ENCODE measurements around the gene MAPK11. TPM values are rescaled to one million over a fixed set of nuclear protein-coding genes. Genes with fewer than 3 reads are reported as not detected.

MAPK11 gene
- polyA plus RNA-seq, 3 donors: 0.81 TPM; not detected in 2

DNA sequence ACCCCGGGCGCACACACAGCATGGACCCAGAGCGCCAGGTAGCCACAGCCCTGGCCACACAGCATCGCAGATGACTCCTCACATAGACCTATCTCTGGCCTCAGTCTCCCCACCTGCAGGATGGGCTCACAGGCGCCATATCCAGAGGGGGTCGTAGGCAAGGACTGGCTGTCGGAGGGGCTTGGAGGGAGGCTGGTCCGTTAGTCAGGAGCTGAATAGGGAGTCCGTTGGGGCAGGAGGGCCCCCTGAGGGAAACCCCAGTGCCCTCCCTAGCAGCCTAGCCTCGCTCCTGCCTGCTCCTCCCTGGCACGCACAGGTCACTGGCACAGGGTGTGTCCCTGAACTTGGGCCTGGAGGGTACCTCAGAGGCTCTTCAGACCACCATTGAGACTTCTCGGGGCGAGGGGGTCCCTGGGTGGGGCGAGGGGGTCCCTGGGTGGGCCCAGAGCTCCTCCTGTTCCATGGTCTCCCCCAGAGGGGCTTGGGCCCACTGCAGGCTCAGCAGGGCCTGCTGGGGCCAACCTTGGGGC lies 35.3 kb upstream of the MAPK11 start:
- Mint-ChIP-seq H3K27ac (peak overlapping the region; percentile 97 to 100 (median 100)), H3K27me3 (ENCODE audit: low read depth in 3 of 3) (peaks cover 0 to 2% (median 1%) of the 10 kb centered on the region in 3 donors), H3K9me3 (peaks cover 0 to 2% (median 0%) of the 10 kb centered on the region in 7 donors), H3K4me3 (peak overlapping the region; percentile 96), H3K36me3 (peaks cover 8 to 23% of the 10 kb centered on the region in 2 donors), H3K4me1 (peaks cover 64% of the 10 kb centered on the region)
- H3K9ac ChIP-seq (ENCODE audit: insufficient read depth, low read length, poor library complexity, severe bottlenecking): peak overlapping the region; percentile 94
- peak in 1 of 3 donors; percentile 69 for DNase-seq
- H3K27me3 ChIP-seq (ENCODE audit: control insufficient read depth in 2 of 2, insufficient read depth in 2 of 2, low read length in 2 of 2): no peaks in the 10 kb centered on the region
- no peak for TF ChIP-seq CTCF (IDR thresholded peaks at IDR 0.05)
- H3K4me3 ChIP-seq (replicated peaks in 1 of 3; ENCODE audit: low read depth in 2 of 3, low read length in 3 of 3): peak overlapping the region; percentile 90 to 100 (median 92)
- WGBS (ENCODE audit: insufficient coverage): 67% methylated on average over 6 of the region's 14 CpGs
- peaks cover 66% of the 10 kb centered on the region for H3K79me2 ChIP-seq (ENCODE audit: insufficient read depth, low read length)
- peaks cover 7 to 14% of the 10 kb centered on the region in 2 donors for H3K36me3 ChIP-seq (replicated peaks in 1 of 2; ENCODE audit: control insufficient read depth in 1 of 2, insufficient read depth in 2 of 2, low read length in 2 of 2)
- no peak overlapping the region for H2AFZ ChIP-seq (ENCODE audit: insufficient read depth, low read depth, low read length, poor library complexity, severe bottlenecking)
- peaks cover 73 to 78% of the 10 kb centered on the region in 2 donors for H3K4me1 ChIP-seq (ENCODE audit: control insufficient read depth in 1 of 2, insufficient read depth in 2 of 2, low read length in 2 of 2)
- peak overlapping the region; percentile 97 to 100 for H3K27ac ChIP-seq (ENCODE audit: low read depth in 1 of 2, low read length in 2 of 2)
- H3K4me2 ChIP-seq (replicated peaks; ENCODE audit: extremely low read depth, low read length, poor library complexity, severe bottlenecking): peak overlapping the region; percentile 93
- peaks cover 63% of the 10 kb centered on the region for H4K20me1 ChIP-seq (ENCODE audit: insufficient read depth, low read length)
- H3K9me3 ChIP-seq (replicated peaks in 1 of 2; ENCODE audit: control insufficient read depth in 1 of 2, insufficient read depth in 1 of 2, low read length in 2 of 2): no peaks in the 10 kb centered on the region
- intact Hi-C loops (cut with micrococcal nuclease): loop anchor here in 1 of 2 donors (10.0 kb wide), 1 partner anchor 341 kb away; the partner anchor contains the start of gene PIM3

DNA sequence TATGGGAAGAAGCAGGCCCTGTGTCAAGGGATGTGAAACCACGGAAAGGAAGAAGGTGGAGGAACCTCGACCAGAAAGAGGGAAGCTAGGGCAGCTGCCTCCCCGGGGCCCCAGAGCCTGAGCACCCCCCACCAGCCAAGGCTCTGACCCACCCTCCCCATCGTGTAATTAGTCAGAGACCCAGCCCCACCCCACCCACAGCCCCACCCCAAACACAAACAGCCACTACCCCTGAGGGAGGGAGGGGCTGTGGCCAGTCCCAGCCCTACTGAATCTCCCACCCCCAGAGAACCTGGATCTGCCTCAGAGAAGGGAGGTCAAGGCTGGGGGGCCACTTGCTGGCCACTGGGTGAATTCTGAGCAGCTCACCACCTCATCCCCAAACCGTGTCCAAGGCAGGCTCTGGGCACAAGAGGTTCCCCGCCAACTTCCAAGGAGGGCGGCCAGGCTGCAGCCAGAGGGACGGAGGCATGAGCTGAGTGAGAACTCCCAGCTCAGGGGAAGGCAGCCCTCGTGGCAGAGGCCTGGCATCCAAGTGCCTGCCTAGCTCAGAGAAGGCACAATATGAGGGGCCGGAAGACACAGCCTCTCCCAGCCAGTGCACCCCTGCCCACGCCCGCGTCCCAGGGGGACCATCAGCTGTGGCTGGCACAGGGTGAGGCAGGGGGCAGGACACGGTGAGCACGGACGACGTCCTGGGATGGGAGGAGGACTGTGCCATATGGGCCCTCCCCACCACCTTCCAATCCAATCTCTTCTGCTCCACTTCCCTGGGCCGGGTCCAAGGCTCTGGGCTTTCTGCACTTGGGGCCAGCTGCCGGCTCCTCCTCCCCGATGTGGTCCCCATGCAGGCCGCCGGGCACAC lies 34.6 kb upstream of the MAPK11 start:
- Histone ChIP-seq H3K36me3 (replicated peaks in 1 of 2; ENCODE audit: control insufficient read depth in 1 of 2, insufficient read depth in 2 of 2, low read length in 2 of 2) (peaks cover 7 to 14% of the 10 kb centered on the region in 2 donors), H3K9me3 (replicated peaks in 1 of 2; ENCODE audit: control insufficient read depth in 1 of 2, insufficient read depth in 1 of 2, low read length in 2 of 2) (no peaks in the 10 kb centered on the region), H3K27ac (ENCODE audit: low read depth in 1 of 2, low read length in 2 of 2) (peak overlapping the region; percentile 97 to 100), H3K4me2 (replicated peaks; ENCODE audit: extremely low read depth, low read length, poor library complexity, severe bottlenecking) (peak overlapping the region; percentile 93), H3K4me3 (replicated peaks in 1 of 3; ENCODE audit: low read depth in 2 of 3, low read length in 3 of 3) (peak overlapping the region; percentile 90 to 100 (median 92)), H3K4me1 (ENCODE audit: control insufficient read depth in 1 of 2, insufficient read depth in 2 of 2, low read length in 2 of 2) (peaks cover 75 to 80% of the 10 kb centered on the region in 2 donors), H4K20me1 (ENCODE audit: insufficient read depth, low read length) (peaks cover 70% of the 10 kb centered on the region), H3K27me3 (ENCODE audit: control insufficient read depth in 2 of 2, insufficient read depth in 2 of 2, low read length in 2 of 2) (no peaks in the 10 kb centered on the region), H3K79me2 (ENCODE audit: insufficient read depth, low read length) (peaks cover 73% of the 10 kb centered on the region), H2AFZ (ENCODE audit: insufficient read depth, low read depth, low read length, poor library complexity, severe bottlenecking) (no peak overlapping the region), H3K9ac (ENCODE audit: insufficient read depth, low read length, poor library complexity, severe bottlenecking) (peak overlapping the region; percentile 94)
- H3K36me3 Mint-ChIP-seq: peaks cover 8 to 23% of the 10 kb centered on the region in 2 donors
- peak overlapping the region; percentile 96 for H3K4me3 Mint-ChIP-seq
- DNase-seq: peak; percentile 93 to 95 (median 94)
- TF ChIP-seq CTCF (IDR thresholded peaks at IDR 0.05): no peak
- H3K9me3 Mint-ChIP-seq: peaks cover 0 to 2% (median 0%) of the 10 kb centered on the region in 7 donors
- H3K27me3 Mint-ChIP-seq (ENCODE audit: low read depth in 3 of 3): peaks cover 0 to 2% (median 1%) of the 10 kb centered on the region in 3 donors
- H3K27ac Mint-ChIP-seq: peak overlapping the region; percentile 99 to 100 (median 100)
- 51% methylated on average over 15 of the region's 22 CpGs for WGBS (ENCODE audit: insufficient coverage)
- H3K4me1 Mint-ChIP-seq: peaks cover 60% of the 10 kb centered on the region
- intact Hi-C loops (cut with micrococcal nuclease): loop anchor here in 1 of 2 donors (5.0 to 10.0 kb wide), 2 partner anchors 228 to 340 kb away; partner anchors contain the start of genes PIM3 and TYMP

All from CD14-positive monocyte (primary cell).